DND-41 (cell line): ENCODE results near the gene TNIK.

Experiments used
- ATAC-seq: fragments of 200-7000 bp; cut with Tn5 transposase; 3 replicates; pipeline ENCODE4 v1.9.1; 2021; ENCODE audit warnings: low read depth; ENCODE audit not compliant: insufficient read depth
- DNase-seq: peaks from one replicate; pipeline ENCODE4 v3.0.0-alpha.2; 2020
- H2AFZ ChIP-seq: 2 replicates; pipeline ENCODE4 v1.6.0; 2012; ENCODE audit warnings: low read depth, low read length
- H3K27ac ChIP-seq: 2 replicates; pipeline ENCODE4 v1.5.1; 2012; ENCODE audit warnings: low read length, inconsistent platforms
- H3K27me3 ChIP-seq: fragments of 200-600 bp; sonication (generic); 2 replicates; pipeline ENCODE4 v1.6.0; 2012; ENCODE audit warnings: low read length, mild to moderate bottlenecking, inconsistent platforms; ENCODE audit not compliant: insufficient read depth, poor library complexity
- H3K36me3 ChIP-seq: 2 replicates; pipeline ENCODE4 v1.5.1; 2012; ENCODE audit warnings: low read length, inconsistent platforms; ENCODE audit not compliant: insufficient read depth
- H3K4me1 ChIP-seq: 2 replicates; pipeline ENCODE4 v1.5.1; 2012; ENCODE audit warnings: mild to moderate bottlenecking, low read length; ENCODE audit not compliant: insufficient read depth
- H3K4me2 ChIP-seq: 2 replicates; pipeline ENCODE4 v1.6.0; 2012; ENCODE audit warnings: mild to moderate bottlenecking, moderate library complexity, low read length, inconsistent platforms; ENCODE audit not compliant: insufficient read depth
- H3K4me3 ChIP-seq, 2 experiments: fragments of 200-600 bp in 1 of 2; shearing (Covaris generic) in 1 of 2; 2 replicates each; pipeline ENCODE4 v1.5.1; 2012 to 2016; ENCODE audit warnings: inconsistent platforms in 2 of 2, low read length in 2 of 2, mild to moderate bottlenecking in 2 of 2, low read depth in 1 of 2, moderate library complexity in 1 of 2
- H3K79me2 ChIP-seq: 2 replicates; pipeline ENCODE4 v1.6.0; 2012; ENCODE audit warnings: low read length, inconsistent platforms; ENCODE audit not compliant: insufficient read depth
- H3K9ac ChIP-seq: 2 replicates; pipeline ENCODE4 v1.6.0; 2012; ENCODE audit warnings: low read depth, mild to moderate bottlenecking, inconsistent platforms, low read length, moderate library complexity
- H3K9me3 ChIP-seq: 2 replicates; pipeline ENCODE4 v1.5.1; 2012; ENCODE audit warnings: low read length, moderate library complexity, mild to moderate bottlenecking, inconsistent platforms; ENCODE audit not compliant: insufficient read depth, severe bottlenecking
- H4K20me1 ChIP-seq: 2 replicates; pipeline ENCODE4 v1.6.0; 2012; ENCODE audit warnings: low read length; ENCODE audit not compliant: insufficient read depth
- CTCF ChIP-seq: IDR thresholded peaks from 2 replicates; pipeline ENCODE4 v1.5.1; 2012; ENCODE audit warnings: borderline replicate concordance, low read length, moderate library complexity, mild to moderate bottlenecking; ENCODE audit not compliant: poor library complexity, severe bottlenecking; ENCODE audit errors: extremely low read depth
- EZH2 ChIP-seq: IDR thresholded peaks from 3 replicates; pipeline ENCODE4 v1.6.1; 2012; ENCODE audit warnings: borderline replicate concordance, low read depth, mild to moderate bottlenecking, moderate library complexity, low read length, inconsistent platforms; ENCODE audit not compliant: severe bottlenecking

Gene TNIK

GRCh38 chr3:171046760-171047159, 413.4 kb downstream of the TNIK start:
- no peak overlapping the region for H2AFZ ChIP-seq
- no peaks in the 10 kb centered on the region for H3K36me3 ChIP-seq
- H3K4me3 ChIP-seq, result no peak overlapping the region
- no peaks in the 10 kb centered on the region for H3K79me2 ChIP-seq
- H4K20me1 ChIP-seq, result no peaks in the 10 kb centered on the region
- no peak overlapping the region for H3K9ac ChIP-seq
- no peak for TF ChIP-seq CTCF
- TF ChIP-seq EZH2, result no peak
- H3K27ac ChIP-seq, result no peak overlapping the region
- DNase-seq, result no peak
- peaks cover 2% of the 10 kb centered on the region for H3K27me3 ChIP-seq
- no peaks in the 10 kb centered on the region for H3K9me3 ChIP-seq
- ATAC-seq, result no peak
- H3K4me1 ChIP-seq, result no peaks in the 10 kb centered on the region
- no peak overlapping the region for H3K4me2 ChIP-seq

- DNase-seq, result no peak
- no peaks in the 10 kb centered on the region for H3K4me1 ChIP-seq
- no peaks in the 10 kb centered on the region for H3K79me2 ChIP-seq
- H3K9ac ChIP-seq, result no peak overlapping the region
- no peaks in the 10 kb centered on the region for H3K9me3 ChIP-seq
- no peaks in the 10 kb centered on the region for H4K20me1 ChIP-seq
- ATAC-seq, result no peak
- no peak overlapping the region for H3K27ac ChIP-seq
- H3K27me3 ChIP-seq, result peaks cover under 1% of the 10 kb centered on the region
- H3K36me3 ChIP-seq, result no peaks in the 10 kb centered on the region
- H3K4me2 ChIP-seq, result no peak overlapping the region
- no peak overlapping the region for H2AFZ ChIP-seq
- no peak overlapping the region for H3K4me3 ChIP-seq
- TF ChIP-seq EZH2 (no peak), CTCF (no peak)
Observed at GRCh38 chr3:171044835-171045793, 415.1 kb downstream of the TNIK start.

GRCh38 chr3:171044384-171044783, 415.8 kb downstream of the TNIK start:
- ATAC-seq, result no peak
- Histone ChIP-seq H3K4me1 (no peaks in the 10 kb centered on the region), H3K9ac (no peak overlapping the region), H3K9me3 (no peaks in the 10 kb centered on the region), H4K20me1 (no peaks in the 10 kb centered on the region), H3K36me3 (no peaks in the 10 kb centered on the region), H3K79me2 (no peaks in the 10 kb centered on the region), H2AFZ (no peak overlapping the region), H3K4me2 (no peak overlapping the region), H3K27ac (no peak overlapping the region), H3K27me3 (peaks cover 7% of the 10 kb centered on the region), H3K4me3 (no peak overlapping the region)
- DNase-seq, result no peak
- TF ChIP-seq EZH2 (no peak), CTCF (no peak)
